Measurements from ENCODE around the gene SIGLEC8. TPM values are rescaled to one million over a fixed set of nuclear protein-coding genes. Genes with fewer than 3 reads are reported as not detected.
"Not testable (repeated sequence)": the region's sequence is repeated elsewhere in the genome, so short reads cannot be mapped to it uniquely, and the experiment has no call there.

Gene SIGLEC8
- total and polyA plus RNA-seq, 8 donors = 0.04 to 0.99 (median 0.47) TPM; not detected in 4

DNA sequence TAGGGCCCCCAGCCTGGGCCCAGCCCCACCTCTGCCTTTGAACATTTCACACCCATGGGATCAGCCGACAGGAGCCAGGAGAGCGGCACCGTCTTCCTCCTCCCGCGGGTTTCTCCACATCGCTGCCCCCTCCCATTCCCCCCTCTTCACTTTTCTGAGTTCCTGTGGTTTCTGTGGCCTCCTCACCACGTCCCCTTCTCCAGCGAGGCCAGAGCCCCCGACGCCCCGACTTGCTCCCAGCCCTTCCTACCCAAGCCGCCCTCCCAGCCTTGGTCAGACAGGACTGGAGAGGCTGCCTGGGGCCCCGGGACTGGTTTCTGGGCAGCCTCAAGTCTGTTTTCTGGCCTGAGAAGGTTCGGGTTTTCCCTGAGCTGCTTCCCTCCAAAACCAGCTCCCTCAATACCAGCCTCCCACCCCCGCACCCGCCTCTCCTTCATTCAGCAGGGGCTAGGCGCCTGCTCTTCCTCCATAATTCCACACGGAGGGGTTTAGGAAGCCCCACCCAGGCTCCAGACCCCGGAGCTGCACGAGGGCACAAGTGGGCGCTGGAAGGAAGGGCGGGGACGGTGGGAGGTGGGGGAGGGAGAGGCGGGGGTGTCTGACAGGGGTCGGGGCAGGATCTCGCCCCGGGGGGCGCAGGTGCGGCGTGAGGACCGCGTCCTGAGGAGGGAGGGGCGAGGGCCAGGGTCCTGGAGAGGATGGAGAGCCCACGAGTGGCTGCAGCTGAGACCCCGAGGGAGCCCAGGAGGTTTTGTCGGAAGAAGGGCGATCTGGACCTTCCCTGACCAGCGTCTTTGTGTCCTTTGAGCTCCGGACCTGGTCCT is 36.8 kb downstream of the SIGLEC8 start:
- Histone ChIP-seq H3K27ac (no peak overlapping the region), H3K9me3 (no peaks in the 10 kb centered on the region)
- intact Hi-C loops (cut with DNase I) = no loop called here

DNA sequence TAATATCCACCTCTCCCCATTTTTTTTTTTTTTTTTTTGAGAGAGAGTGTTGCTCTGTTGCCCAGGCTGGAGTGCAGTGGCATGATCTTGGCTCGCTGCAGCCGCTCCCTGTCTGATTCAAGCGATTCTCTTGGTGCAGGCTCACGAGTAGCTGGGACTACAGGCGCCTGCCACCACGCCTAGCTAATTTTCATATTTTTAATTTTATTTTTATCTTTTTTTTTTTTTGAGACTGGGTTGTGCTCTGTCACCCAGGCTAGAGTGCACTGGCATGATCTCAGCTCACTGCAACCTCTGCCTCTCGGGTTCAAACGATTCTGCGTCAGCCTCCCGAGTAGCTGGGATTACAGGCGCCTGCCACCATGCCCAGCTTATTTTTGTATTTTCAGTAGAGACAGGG is 37.7 kb downstream of the SIGLEC8 start:
- ATAC-seq; H3K36me3 ChIP-seq; DNase-seq; intact Hi-C loops (cut with DNase I); H3K27ac ChIP-seq; H3K9me3 ChIP-seq; H3K4me3 ChIP-seq: not testable (repeated sequence)
- Histone ChIP-seq H3K27me3 (peaks cover 0 to 61% of the 10 kb centered on the region in 2 donors), H3K4me1 (peaks cover 0 to 58% of the 10 kb centered on the region in 2 donors)

More for the DNA sequence above, 36.8 kb downstream of the SIGLEC8 start:
- H3K27me3 ChIP-seq = peaks cover 0 to 60% of the 10 kb centered on the region in 2 donors
- ATAC-seq (no peak), DNase-seq (no peak)
- TF ChIP-seq, protein P1, sequence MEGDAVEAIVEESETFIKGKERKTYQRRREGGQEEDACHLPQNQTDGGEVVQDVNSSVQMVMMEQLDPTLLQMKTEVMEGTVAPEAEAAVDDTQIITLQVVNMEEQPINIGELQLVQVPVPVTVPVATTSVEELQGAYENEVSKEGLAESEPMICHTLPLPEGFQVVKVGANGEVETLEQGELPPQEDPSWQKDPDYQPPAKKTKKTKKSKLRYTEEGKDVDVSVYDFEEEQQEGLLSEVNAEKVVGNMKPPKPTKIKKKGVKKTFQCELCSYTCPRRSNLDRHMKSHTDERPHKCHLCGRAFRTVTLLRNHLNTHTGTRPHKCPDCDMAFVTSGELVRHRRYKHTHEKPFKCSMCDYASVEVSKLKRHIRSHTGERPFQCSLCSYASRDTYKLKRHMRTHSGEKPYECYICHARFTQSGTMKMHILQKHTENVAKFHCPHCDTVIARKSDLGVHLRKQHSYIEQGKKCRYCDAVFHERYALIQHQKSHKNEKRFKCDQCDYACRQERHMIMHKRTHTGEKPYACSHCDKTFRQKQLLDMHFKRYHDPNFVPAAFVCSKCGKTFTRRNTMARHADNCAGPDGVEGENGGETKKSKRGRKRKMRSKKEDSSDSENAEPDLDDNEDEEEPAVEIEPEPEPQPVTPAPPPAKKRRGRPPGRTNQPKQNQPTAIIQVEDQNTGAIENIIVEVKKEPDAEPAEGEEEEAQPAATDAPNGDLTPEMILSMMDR (IDR thresholded peaks at IDR 0.05) = no peak
- peak overlapping the region in 1 of 2 donors; percentile 20 for H3K4me3 ChIP-seq
- peaks cover 0 to 48% of the 10 kb centered on the region in 2 donors for H3K4me1 ChIP-seq
- no peaks in the 10 kb centered on the region for H3K36me3 ChIP-seq

DNA sequence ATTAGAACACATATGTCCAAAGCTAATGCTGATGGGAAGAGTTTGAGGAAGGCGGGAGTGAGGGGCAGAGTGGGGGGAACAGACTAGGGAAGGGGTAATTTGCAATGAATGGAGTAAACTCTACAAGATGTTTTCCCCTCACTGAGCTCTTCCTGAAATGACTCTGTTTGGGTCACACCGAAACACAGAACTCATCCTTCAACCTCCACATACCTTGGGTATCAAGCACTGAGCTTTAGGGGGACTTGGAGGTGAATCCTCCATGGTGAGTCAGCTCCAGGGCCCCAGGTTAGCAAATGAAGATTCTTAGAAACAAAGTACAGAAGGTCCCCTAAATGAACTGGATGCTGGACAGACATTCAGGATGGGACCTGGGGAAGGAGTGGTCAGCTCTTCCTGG is 39.5 kb downstream of the SIGLEC8 start:
- H3K36me3 ChIP-seq = peaks cover 0 to 18% of the 10 kb centered on the region in 2 donors
- peaks cover 0 to 65% of the 10 kb centered on the region in 2 donors for H3K27me3 ChIP-seq
- H3K27ac ChIP-seq = no peak overlapping the region
- H3K4me1 ChIP-seq = peaks cover 0 to 69% of the 10 kb centered on the region in 2 donors
- intact Hi-C loops (cut with DNase I) = no loop called here
- no peak for DNase-seq
- H3K9me3 ChIP-seq = no peaks in the 10 kb centered on the region
- TF ChIP-seq, protein P1 (IDR thresholded peaks at IDR 0.05) = no peak
- H3K4me3 ChIP-seq = no peak overlapping the region
- ATAC-seq = no peak

DNA sequence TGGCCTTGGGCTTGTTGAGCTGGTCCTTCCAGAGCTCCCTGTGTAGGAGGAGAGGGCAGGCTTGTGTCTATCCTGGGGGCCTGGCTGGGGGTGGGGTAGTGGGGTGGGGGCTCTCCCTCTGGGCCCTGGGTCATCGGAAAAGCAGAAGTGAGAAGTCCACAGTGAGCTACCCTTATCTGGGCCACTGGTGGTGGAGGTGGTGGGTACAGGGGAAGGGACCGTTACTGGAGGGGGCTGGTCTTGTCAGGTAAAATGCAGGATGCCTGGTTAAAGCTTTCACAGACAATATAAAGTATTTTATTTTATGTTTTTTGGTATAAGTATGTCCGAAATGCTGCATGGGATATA is 40.5 kb downstream of the SIGLEC8 start:
- H3K27ac ChIP-seq = peak overlapping the region; percentile 33 to 94
- DNase-seq (no peak), ATAC-seq (peak; percentile 5)
- H3K36me3 ChIP-seq = peaks cover 0 to 23% of the 10 kb centered on the region in 2 donors
- peak overlapping the region in 1 of 2 donors; percentile 48 for H3K4me3 ChIP-seq
- H3K9me3 ChIP-seq = no peaks in the 10 kb centered on the region
- peaks cover 0 to 69% of the 10 kb centered on the region in 2 donors for H3K4me1 ChIP-seq
- intact Hi-C loops (cut with DNase I) = no loop called here
- H3K27me3 ChIP-seq = peaks cover 0 to 59% of the 10 kb centered on the region in 2 donors
- TF ChIP-seq, protein P1 (IDR thresholded peaks at IDR 0.05) = no peak

DNA sequence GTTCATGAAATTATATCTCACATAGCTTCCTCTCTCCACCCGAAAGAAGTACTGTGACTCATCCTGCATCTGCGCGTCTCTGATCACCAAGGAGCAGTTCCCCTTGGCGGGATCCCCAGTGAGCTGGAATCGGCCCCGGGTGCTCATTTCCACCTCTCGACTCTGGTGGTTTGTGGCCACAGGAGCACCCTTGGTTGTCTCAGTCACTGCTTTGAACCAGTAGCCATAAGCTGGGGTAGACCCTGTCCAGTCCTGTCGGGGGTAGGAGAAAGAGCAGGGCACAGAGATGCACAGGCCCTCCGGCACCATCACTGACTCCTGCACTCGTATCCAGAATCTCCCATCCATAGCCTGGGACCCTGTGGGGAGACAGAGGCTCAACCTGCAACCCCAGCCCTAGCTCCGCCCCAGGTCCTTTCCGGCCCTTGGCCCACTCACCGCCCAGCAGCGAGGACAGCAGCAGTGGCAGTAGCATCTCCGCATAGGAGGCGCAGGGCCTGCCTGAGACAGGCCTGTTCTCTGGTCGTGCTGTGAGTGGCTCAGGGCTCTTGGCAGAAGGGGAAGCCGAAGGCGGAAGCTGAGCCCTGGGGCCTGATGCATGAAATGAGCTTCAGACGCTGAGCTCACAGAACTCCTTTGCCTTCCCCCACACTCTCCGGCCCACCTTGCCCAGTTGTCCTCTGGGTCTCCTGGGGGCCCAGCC is 41.0 kb downstream of the SIGLEC8 start, which contains the start of gene SIGLEC10:
TSS of gene SIGLEC10 (minus strand) at position 536 of the 703 bp plus-strand sequence. CDS start at position 475, 61 bp downstream.
- ATAC-seq = peak; percentile 67
- H3K27ac ChIP-seq = peak within 1 kb of the TSS; percentile 33 to 94

DNA sequence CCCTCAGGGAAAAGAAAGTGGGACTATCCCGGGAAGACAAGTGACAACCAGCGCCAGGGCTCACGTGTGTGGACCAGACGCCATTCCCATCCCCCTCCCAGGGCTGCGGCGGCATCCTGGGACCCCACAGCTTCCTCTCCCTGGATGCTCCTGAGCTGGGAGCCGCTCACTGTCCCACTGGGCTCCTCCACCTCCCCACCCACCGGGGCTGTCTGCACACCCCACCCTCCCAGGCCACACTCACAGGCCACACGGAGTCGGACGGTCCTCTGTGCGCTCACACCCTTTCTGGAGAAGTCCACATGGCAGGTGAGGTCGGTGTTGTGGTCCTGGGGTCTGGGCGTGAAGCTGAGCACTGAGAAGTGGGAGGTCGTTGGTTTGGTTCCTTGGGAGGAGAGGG is 41.8 kb downstream of the SIGLEC8 start:
- ATAC-seq; H3K9me3 ChIP-seq; intact Hi-C loops (cut with DNase I); DNase-seq: not testable (repeated sequence)
- peaks cover 0 to 55% of the 10 kb centered on the region in 2 donors for H3K27me3 ChIP-seq
- H3K4me3 ChIP-seq = peak overlapping the region in 1 of 2 donors; percentile 48
- peak overlapping the region in 1 of 2 donors; percentile 94 for H3K27ac ChIP-seq
- H3K36me3 ChIP-seq = peaks cover 0 to 23% of the 10 kb centered on the region in 2 donors
- peaks cover 0 to 62% of the 10 kb centered on the region in 2 donors for H3K4me1 ChIP-seq

More for the DNA sequence above, 41.0 kb downstream of the SIGLEC8 start, which contains the start of gene SIGLEC10:
- peak in 2 of 4 donors; percentile 79 to 92 for DNase-seq
- Histone ChIP-seq H3K27me3 (peaks cover 0 to 59% of the 10 kb centered on the region in 2 donors), H3K4me1 (peaks cover 0 to 69% of the 10 kb centered on the region in 2 donors), H3K9me3 (no peaks in the 10 kb centered on the region), H3K4me3 (peak within 1 kb of the TSS in 1 of 2 donors; percentile 48), H3K36me3 (peaks cover 0 to 23% of the 10 kb centered on the region in 2 donors)
- TF ChIP-seq, protein P1 (IDR thresholded peaks at IDR 0.05) = no peak
- intact Hi-C loops (cut with DNase I) = no loop called here

All from left lung (tissue), 10 donors.